SK-N-SH (cell line): ENCODE results near the gene SOX18. TPM values are rescaled to one million over a fixed set of nuclear protein-coding genes. Genes with fewer than 3 reads are reported as not detected.
A peak's percentile ranks its signal among the peaks of the same experiment; 100 is the strongest.

ENCODE experiments used
- CTCF ChIA-PET: fragments of 300-600, 350-600 bp; formaldehyde crosslinking; extraction: SDS; loops from one replicate; lab custom pipeline; 2021; lab: Yijun Ruan, JAX
- POLR2A ChIA-PET: fragments of 350-600 bp; sonication (Branson Sonifier 250); formaldehyde crosslinking; extraction: SDS; loops from one replicate; lab custom pipeline; 2020; ENCODE audit warnings: antibody characterized with exemption, inconsistent platforms; lab: Yijun Ruan, JAX
- DNase-seq: peaks from one replicate; pipeline ENCODE4 v3.0.0; 2012
- H2AFZ ChIP-seq: fragments of 200-600 bp; sonication (generic); 2 replicates; pipeline ENCODE4 v1.8.1; 2016; ENCODE audit warnings: antibody characterized with exemption, mild to moderate bottlenecking, low read depth
- H3F3A ChIP-seq: fragments of 200-600 bp; sonication (generic); replicated peaks from 2 replicates; pipeline ENCODE3; 2016; ENCODE audit warnings: antibody characterized with exemption, mild to moderate bottlenecking; ENCODE audit not compliant: insufficient read depth
- H3K27ac ChIP-seq, 2 experiments: fragments of 200-500 bp in 1 of 2; fragments of 200-600 bp in 1 of 2; sonication (Bioruptor generic) in 1 of 2; sonication (generic), shearing (Covaris generic) in 1 of 2; 2 replicates each; pipeline versions ENCODE4 v1.5.1 to v1.6.1; 2014 to 2016; ENCODE audit warnings: low read depth in 2 of 2, inconsistent platforms in 1 of 2, low read length in 1 of 2, mild to moderate bottlenecking in 1 of 2, mixed read lengths in 1 of 2
- H3K27me3 ChIP-seq: fragments of 200-600 bp; sonication (generic), shearing (Covaris generic); 2 replicates; pipeline ENCODE4 v1.6.1; 2016; ENCODE audit warnings: mixed run types; ENCODE audit not compliant: insufficient read depth
- H3K36me3 ChIP-seq, 2 experiments: fragments of 200-500 bp in 1 of 2; fragments of 200-600 bp in 1 of 2; sonication (Bioruptor generic) in 1 of 2; sonication (generic) in 1 of 2; replicated peaks in 1 of 2; 2 replicates each; pipeline versions ENCODE3 to v1.5.1; 2014 to 2016; ENCODE audit warnings: low read length in 1 of 2, mild to moderate bottlenecking in 1 of 2; ENCODE audit not compliant: insufficient read depth in 2 of 2, control insufficient read depth in 1 of 2
- H3K4me1 ChIP-seq, 2 experiments: fragments of 200-500 bp in 1 of 2; fragments of 200-600 bp in 1 of 2; sonication (Bioruptor generic) in 1 of 2; sonication (generic), shearing (Covaris generic) in 1 of 2; 2 replicates each; pipeline versions ENCODE4 v1.5.1 to v1.6.1; 2014 to 2016; ENCODE audit warnings: low read depth in 1 of 2, low read length in 1 of 2, mixed run types in 1 of 2; ENCODE audit not compliant: insufficient read depth in 2 of 2, control insufficient read depth in 1 of 2
- H3K4me2 ChIP-seq: fragments of 200-600 bp; sonication (generic), shearing (Covaris generic); 2 replicates; pipeline ENCODE4 v1.6.1; 2017; ENCODE audit warnings: mixed run types
- H3K4me3 ChIP-seq, 2 experiments: fragments of 200-500 bp in 1 of 2; fragments of 200-600 bp in 1 of 2; sonication (Bioruptor generic) in 1 of 2; sonication (generic), shearing (Covaris generic) in 1 of 2; 2 replicates each; pipeline versions ENCODE4 v1.5.1 to v1.8.1; 2014 to 2016; ENCODE audit warnings: low read depth in 2 of 2, inconsistent platforms in 1 of 2, low read length in 1 of 2, mild to moderate bottlenecking in 1 of 2, mixed read lengths in 1 of 2, moderate library complexity in 1 of 2
- H3K79me2 ChIP-seq: fragments of 200-600 bp; sonication (generic); 2 replicates; pipeline ENCODE4 v1.8.1; 2017; ENCODE audit warnings: mild to moderate bottlenecking; ENCODE audit not compliant: insufficient read depth
- H3K9ac ChIP-seq: fragments of 200-600 bp; sonication (generic); 2 replicates; pipeline ENCODE4 v1.6.1; 2017; ENCODE audit warnings: mixed run types
- H3K9me2 ChIP-seq: fragments of 200-600 bp; sonication (generic); 2 replicates; pipeline ENCODE4 v1.6.1; 2017; ENCODE audit warnings: mixed run types
- H3K9me3 ChIP-seq: fragments of 200-600 bp; sonication (generic); 2 replicates; pipeline ENCODE4 v1.6.1; 2017; ENCODE audit warnings: mixed run types, mild to moderate bottlenecking, moderate library complexity
- H4K20me1 ChIP-seq: fragments of 200-600 bp; sonication (generic); 2 replicates; pipeline ENCODE4 v1.6.1; 2017; ENCODE audit warnings: mild to moderate bottlenecking, mixed run types; ENCODE audit not compliant: insufficient read depth
- EP300 ChIP-seq, 2 experiments: IDR thresholded peaks; 2 replicates each; pipeline versions ENCODE4 v1.4.0 to v1.6.1; 2012; ENCODE audit warnings: borderline replicate concordance in 1 of 2, low read depth in 1 of 2, low read length in 1 of 2
- FOXM1 ChIP-seq: IDR thresholded peaks from 2 replicates; pipeline ENCODE4 v1.4.0; 2012; ENCODE audit warnings: low read depth, mild to moderate bottlenecking
- MXI1 ChIP-seq: IDR thresholded peaks from 2 replicates; pipeline ENCODE4 v1.6.1; 2012; ENCODE audit warnings: mild to moderate bottlenecking, low read depth, low read length, improper control_type of control experiment
- NFIC ChIP-seq: IDR thresholded peaks from 2 replicates; pipeline ENCODE4 v1.4.0; 2012; ENCODE audit warnings: borderline replicate concordance
- RCOR1 ChIP-seq: fragments of 150-350 bp; IDR thresholded peaks from 2 replicates; pipeline ENCODE4 v1.6.1; 2017; ENCODE audit warnings: antibody characterized with exemption, low read length
- RFX5 ChIP-seq: IDR thresholded peaks from 2 replicates; pipeline ENCODE4 v1.6.1; 2012; ENCODE audit warnings: mild to moderate bottlenecking, improper control_type of control experiment, low read length
- WGBS: methylation state at CpG from one replicate; pipeline ENCODE4 v1.1.6; 2017; ENCODE audit warnings: low lambda C conversion rate; 5-methylcytosine and 5-hydroxymethylcytosine counted together
- polyA plus RNA-seq, 3 experiments: library from polyadenylated mRNA; depleted of rRNA; stranded (reverse); fragments of >200 nt; gene quantifications; 2 replicates each; pipeline ENCODE4 v1.2.3, GENCODE V29; 2012
- TF ChIP-seq, protein P1 (sequence below): fragments of 150-350 bp; IDR thresholded peaks from 2 replicates; pipeline ENCODE4 v1.6.1; 2016; ENCODE audit warnings: mild to moderate bottlenecking, low read depth, low read length
- TF ChIP-seq, protein P2 (sequence below): fragments of 150-350 bp; IDR thresholded peaks from 2 replicates; pipeline ENCODE4 v1.6.1; 2017; ENCODE audit warnings: antibody characterized with exemption, low read length, low read depth, borderline replicate concordance
- TF ChIP-seq, protein P3 (sequence below): IDR thresholded peaks from 2 replicates; pipeline ENCODE4 v1.6.1; 2012; ENCODE audit warnings: mild to moderate bottlenecking, low read depth, low read length, moderate library complexity

The SOX18 gene
- polyA plus RNA-seq, 1 of the 3 experiments (the other 2 are of a cell fraction) = not detected

DNA sequence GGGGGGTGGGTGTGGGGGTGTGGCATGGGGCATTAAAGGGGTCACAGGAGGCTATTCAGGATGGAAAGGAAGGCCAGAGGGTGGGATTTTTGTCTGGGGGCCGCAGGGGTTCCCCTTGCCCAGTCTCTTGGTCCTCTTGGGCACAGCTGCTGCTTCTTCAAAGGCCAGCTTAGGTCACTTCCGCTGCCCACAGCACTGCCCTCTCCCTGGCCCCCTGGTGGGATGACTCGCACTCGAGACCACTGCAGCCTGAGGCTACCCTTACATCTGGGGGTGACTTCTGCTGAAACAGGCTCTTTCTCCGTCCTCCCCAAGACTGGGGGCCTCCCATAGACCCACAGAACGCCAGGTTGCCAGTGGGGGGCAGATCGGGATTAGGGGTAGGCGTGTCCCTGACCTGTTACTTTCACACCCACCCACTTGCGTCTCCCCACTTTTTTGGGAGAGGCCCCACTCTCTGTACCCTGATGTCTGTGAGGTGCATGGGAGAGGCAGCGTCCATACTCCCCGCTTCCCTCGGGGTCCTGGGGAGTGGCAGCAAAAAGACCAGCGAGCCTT lies 33.5 kb upstream of the SOX18 start:
- Histone ChIP-seq H3K4me2 (peak overlapping the region; percentile 85), H4K20me1 (no peaks in the 10 kb centered on the region), H3K79me2 (no peaks in the 10 kb centered on the region), H3K27ac (no peak overlapping the region), H3F3A (peaks cover 14% of the 10 kb centered on the region), H3K36me3 (no peaks in the 10 kb centered on the region), H3K27me3 (no peaks in the 10 kb centered on the region; the same call in 1 of the 2 replicates), H3K4me1 (peaks cover 13 to 36% of the 10 kb centered on the region in 2 experiments; a peak in 3 of 4 replicates), H3K9ac (no peak overlapping the region), H3K9me2 (no peaks in the 10 kb centered on the region), H3K4me3 (peak overlapping the region; percentile 47 to 53; a peak in 3 of 4 replicates), H3K9me3 (no peaks in the 10 kb centered on the region), H2AFZ (no peak overlapping the region)
- WGBS = 20% methylated on average over 11 of the region's 13 CpGs
- POLR2A ChIA-PET = no interaction called here
- DNase-seq = no peak
- CTCF ChIA-PET = interaction anchor here (0.5 to 12.9 kb wide), 14 partner anchors 10 to 130 kb away, joined by 3 to 252 read pairs (median 4); partner anchors contain the start of genes NPBWR2 and TCEA2
- no peak for TF ChIP-seq EP300 (IDR thresholded peaks at IDR 0.05; ENCODE audit: borderline replicate concordance in 1 of 2, low read depth in 1 of 2, low read length in 1 of 2)
- TF ChIP-seq, protein P1, sequence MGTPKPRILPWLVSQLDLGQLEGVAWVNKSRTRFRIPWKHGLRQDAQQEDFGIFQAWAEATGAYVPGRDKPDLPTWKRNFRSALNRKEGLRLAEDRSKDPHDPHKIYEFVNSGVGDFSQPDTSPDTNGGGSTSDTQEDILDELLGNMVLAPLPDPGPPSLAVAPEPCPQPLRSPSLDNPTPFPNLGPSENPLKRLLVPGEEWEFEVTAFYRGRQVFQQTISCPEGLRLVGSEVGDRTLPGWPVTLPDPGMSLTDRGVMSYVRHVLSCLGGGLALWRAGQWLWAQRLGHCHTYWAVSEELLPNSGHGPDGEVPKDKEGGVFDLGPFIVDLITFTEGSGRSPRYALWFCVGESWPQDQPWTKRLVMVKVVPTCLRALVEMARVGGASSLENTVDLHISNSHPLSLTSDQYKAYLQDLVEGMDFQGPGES = no peak
- TF ChIP-seq RCOR1 = no peak
- TF ChIP-seq, protein P2, sequence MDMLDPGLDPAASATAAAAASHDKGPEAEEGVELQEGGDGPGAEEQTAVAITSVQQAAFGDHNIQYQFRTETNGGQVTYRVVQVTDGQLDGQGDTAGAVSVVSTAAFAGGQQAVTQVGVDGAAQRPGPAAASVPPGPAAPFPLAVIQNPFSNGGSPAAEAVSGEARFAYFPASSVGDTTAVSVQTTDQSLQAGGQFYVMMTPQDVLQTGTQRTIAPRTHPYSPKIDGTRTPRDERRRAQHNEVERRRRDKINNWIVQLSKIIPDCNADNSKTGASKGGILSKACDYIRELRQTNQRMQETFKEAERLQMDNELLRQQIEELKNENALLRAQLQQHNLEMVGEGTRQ = no peak
- TF ChIP-seq FOXM1 = no peak
- no peak for TF ChIP-seq NFIC
- TF ChIP-seq MXI1 = no peak
- no peak for TF ChIP-seq RFX5
- TF ChIP-seq, protein P3, sequence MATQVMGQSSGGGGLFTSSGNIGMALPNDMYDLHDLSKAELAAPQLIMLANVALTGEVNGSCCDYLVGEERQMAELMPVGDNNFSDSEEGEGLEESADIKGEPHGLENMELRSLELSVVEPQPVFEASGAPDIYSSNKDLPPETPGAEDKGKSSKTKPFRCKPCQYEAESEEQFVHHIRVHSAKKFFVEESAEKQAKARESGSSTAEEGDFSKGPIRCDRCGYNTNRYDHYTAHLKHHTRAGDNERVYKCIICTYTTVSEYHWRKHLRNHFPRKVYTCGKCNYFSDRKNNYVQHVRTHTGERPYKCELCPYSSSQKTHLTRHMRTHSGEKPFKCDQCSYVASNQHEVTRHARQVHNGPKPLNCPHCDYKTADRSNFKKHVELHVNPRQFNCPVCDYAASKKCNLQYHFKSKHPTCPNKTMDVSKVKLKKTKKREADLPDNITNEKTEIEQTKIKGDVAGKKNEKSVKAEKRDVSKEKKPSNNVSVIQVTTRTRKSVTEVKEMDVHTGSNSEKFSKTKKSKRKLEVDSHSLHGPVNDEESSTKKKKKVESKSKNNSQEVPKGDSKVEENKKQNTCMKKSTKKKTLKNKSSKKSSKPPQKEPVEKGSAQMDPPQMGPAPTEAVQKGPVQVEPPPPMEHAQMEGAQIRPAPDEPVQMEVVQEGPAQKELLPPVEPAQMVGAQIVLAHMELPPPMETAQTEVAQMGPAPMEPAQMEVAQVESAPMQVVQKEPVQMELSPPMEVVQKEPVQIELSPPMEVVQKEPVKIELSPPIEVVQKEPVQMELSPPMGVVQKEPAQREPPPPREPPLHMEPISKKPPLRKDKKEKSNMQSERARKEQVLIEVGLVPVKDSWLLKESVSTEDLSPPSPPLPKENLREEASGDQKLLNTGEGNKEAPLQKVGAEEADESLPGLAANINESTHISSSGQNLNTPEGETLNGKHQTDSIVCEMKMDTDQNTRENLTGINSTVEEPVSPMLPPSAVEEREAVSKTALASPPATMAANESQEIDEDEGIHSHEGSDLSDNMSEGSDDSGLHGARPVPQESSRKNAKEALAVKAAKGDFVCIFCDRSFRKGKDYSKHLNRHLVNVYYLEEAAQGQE = no peak
